COLO829 (cell line): Measurements from ENCODE around the gene ACHE.
"Not testable (repeated sequence)": the region's sequence is repeated elsewhere in the genome, so short reads cannot be mapped to it uniquely, and the experiment has no call there.

Experiments used
- DNase-seq: peaks from one replicate; pipeline ENCODE4 v3.0.0; 2012; ENCODE audit warnings: low spot score

Gene ACHE

GRCh38 chr7:100895701-100895955, at the start of gene ACHE:
ACHE (minus strand) TSS chr7:100895888; CDS start chr7:100894232, 1,656 bp downstream.
- no peak for DNase-seq

- DNase-seq = no peak
These were observed 48.5 kb upstream of the ACHE start for GRCh38 chr7:100944138-100944537.

- no peak for DNase-seq
These were observed 48.0 kb upstream of the ACHE start for GRCh38 chr7:100943693-100944092.

GRCh38 chr7:100942045-100942774, 46.5 kb upstream of the ACHE start:
- no peak for DNase-seq

- DNase-seq = not testable (repeated sequence)
These were observed 40.5 kb upstream of the ACHE start for GRCh38 chr7:100936167-100936566.

- not testable (repeated sequence) for DNase-seq
These were observed 39.7 kb upstream of the ACHE start for GRCh38 chr7:100935381-100935780.

- no peak for DNase-seq
These were observed 38.0 kb upstream of the ACHE start for GRCh38 chr7:100933734-100934133.

GRCh38 chr7:100929808-100930174, 34.1 kb upstream of the ACHE start:
- DNase-seq = no peak

GRCh38 chr7:100923616-100924015, 27.9 kb upstream of the ACHE start:
- DNase-seq = not testable (repeated sequence)

GRCh38 chr7:100921039-100921438, 25.4 kb upstream of the ACHE start:
- DNase-seq = no peak

GRCh38 chr7:100919779-100920437, 24.2 kb upstream of the ACHE start:
- not testable (repeated sequence) for DNase-seq

- DNase-seq = not testable (repeated sequence)
These were observed 23.6 kb upstream of the ACHE start for GRCh38 chr7:100919335-100919734.

- no peak for DNase-seq
These were observed 19.3 kb upstream of the ACHE start for GRCh38 chr7:100914879-100915447.

GRCh38 chr7:100914208-100914878, 18.7 kb upstream of the ACHE start:
- no peak for DNase-seq

GRCh38 chr7:100911484-100911883, 15.8 kb upstream of the ACHE start:
- no peak for DNase-seq

GRCh38 chr7:100910443-100910842, 14.8 kb upstream of the ACHE start:
- DNase-seq = not testable (repeated sequence)

GRCh38 chr7:100908512-100908911, 12.8 kb upstream of the ACHE start:
- DNase-seq = no peak

GRCh38 chr7:100902638-100903037, 7.0 kb upstream of the ACHE start:
- DNase-seq = no peak

- no peak for DNase-seq
These were observed 6.2 kb upstream of the ACHE start for GRCh38 chr7:100901921-100902332.

- no peak for DNase-seq
These were observed 5.3 kb upstream of the ACHE start for GRCh38 chr7:100900978-100901377.

- no peak for DNase-seq
These were observed 3.7 kb upstream of the ACHE start for GRCh38 chr7:100899432-100899831.

GRCh38 chr7:100897772-100898454, 2.2 kb upstream of the ACHE start:
- no peak for DNase-seq
